Calu3 (cell line): ENCODE measurements around the gene COP1. TPM values are rescaled to one million over a fixed set of nuclear protein-coding genes. Genes with fewer than 3 reads are reported as not detected.

Experiments
- BruUV-seq: library from RNA; stranded (reverse); fragments of 400-500 nt; replicated peaks from 2 replicates; lab custom pipeline; 2021; lab: Mats Ljungman, UMichigan
- CTCF ChIA-PET: fragments of 300-600 bp; sonication (Branson Sonifier 250); formaldehyde crosslinking; loops from one replicate; lab custom pipeline; 2022; ENCODE audit warnings: antibody characterized with exemption; lab: Charles Lee
- DNase-seq: peaks from one replicate; pipeline ENCODE4 v3.0.0; 2022
- H3K27ac Mint-ChIP-seq: one replicate; pipeline ENCODE4 v1.8.0; 2022; ENCODE audit warnings: mixed read lengths; ENCODE audit not compliant: unreplicated experiment
- H3K27me3 Mint-ChIP-seq: one replicate; pipeline ENCODE4 v1.8.0; 2022; ENCODE audit warnings: mixed read lengths; ENCODE audit not compliant: unreplicated experiment
- H3K36me3 Mint-ChIP-seq: one replicate; pipeline ENCODE4 v1.8.0; 2022; ENCODE audit warnings: mild to moderate bottlenecking, moderate library complexity, mixed read lengths; ENCODE audit not compliant: insufficient read depth, unreplicated experiment
- H3K4me1 Mint-ChIP-seq: one replicate; pipeline ENCODE4 v1.8.0; 2022; ENCODE audit warnings: mild to moderate bottlenecking, low read depth, mixed read lengths; ENCODE audit not compliant: unreplicated experiment
- H3K4me3 Mint-ChIP-seq: one replicate; pipeline ENCODE4 v1.8.0; 2022; ENCODE audit warnings: mild to moderate bottlenecking, low read depth, moderate library complexity, mixed read lengths; ENCODE audit not compliant: unreplicated experiment
- H3K9me3 Mint-ChIP-seq: one replicate; pipeline ENCODE4 v1.8.0; 2022; ENCODE audit warnings: low read depth, mixed read lengths; ENCODE audit not compliant: unreplicated experiment
- CTCF ChIP-seq: fragments of 200-600 bp; IDR thresholded peaks from one replicate; pipeline ENCODE4 v1.8.0; 2022; ENCODE audit warnings: antibody characterized with exemption; ENCODE audit not compliant: unreplicated experiment
- intact Hi-C: fragments of 100-400 bp; cut with micrococcal nuclease; formaldehyde crosslinking; loops from one replicate; pipeline ENCODE4 v1.10.0; 2022; ENCODE audit not compliant: unreplicated experiment
- total RNA-seq: library from RNA; stranded (reverse); gene quantifications from 2 replicates; pipeline ENCODE4 v1.2.3, GENCODE V29; 2022

Gene COP1
- total RNA-seq, 1 experiment from 2014 or later = 45.5 TPM

GRCh38 chr1:176177764-176178163 is 29.3 kb downstream of the COP1 start:
- H3K27ac Mint-ChIP-seq = no peak overlapping the region
- H3K4me3 Mint-ChIP-seq = no peak overlapping the region
- no peaks in the 10 kb centered on the region for H3K4me1 Mint-ChIP-seq
- peaks cover 10% of the 10 kb centered on the region for H3K36me3 Mint-ChIP-seq
- no peak for DNase-seq
- no TSS peak for BruUV-seq
- intact Hi-C loops = no loop called here
- TF ChIP-seq CTCF = no peak
- H3K27me3 Mint-ChIP-seq = no peaks in the 10 kb centered on the region
- CTCF ChIA-PET = no interaction called here
- H3K9me3 Mint-ChIP-seq = no peaks in the 10 kb centered on the region

- TF ChIP-seq CTCF = no peak
- no TSS peak for BruUV-seq
- Mint-ChIP-seq H3K27ac (no peak overlapping the region), H3K27me3 (no peaks in the 10 kb centered on the region), H3K4me3 (no peak overlapping the region), H3K36me3 (peaks cover 15% of the 10 kb centered on the region), H3K9me3 (no peaks in the 10 kb centered on the region), H3K4me1 (no peaks in the 10 kb centered on the region)
- intact Hi-C loops = no loop called here
- CTCF ChIA-PET = no interaction called here
- DNase-seq = no peak
Observed at GRCh38 chr1:176174108-176174507, 33.0 kb downstream of the COP1 start.

- no peak for DNase-seq
- H3K27ac Mint-ChIP-seq = no peak overlapping the region
- BruUV-seq = no TSS peak
- no peaks in the 10 kb centered on the region for H3K27me3 Mint-ChIP-seq
- H3K9me3 Mint-ChIP-seq = no peaks in the 10 kb centered on the region
- H3K36me3 Mint-ChIP-seq = peaks cover 6% of the 10 kb centered on the region
- H3K4me3 Mint-ChIP-seq = no peak overlapping the region
- CTCF ChIA-PET = no interaction called here
- H3K4me1 Mint-ChIP-seq = no peaks in the 10 kb centered on the region
- intact Hi-C loops = no loop called here
- no peak for TF ChIP-seq CTCF
Observed at GRCh38 chr1:176172215-176172614, 34.9 kb downstream of the COP1 start.

DNA sequence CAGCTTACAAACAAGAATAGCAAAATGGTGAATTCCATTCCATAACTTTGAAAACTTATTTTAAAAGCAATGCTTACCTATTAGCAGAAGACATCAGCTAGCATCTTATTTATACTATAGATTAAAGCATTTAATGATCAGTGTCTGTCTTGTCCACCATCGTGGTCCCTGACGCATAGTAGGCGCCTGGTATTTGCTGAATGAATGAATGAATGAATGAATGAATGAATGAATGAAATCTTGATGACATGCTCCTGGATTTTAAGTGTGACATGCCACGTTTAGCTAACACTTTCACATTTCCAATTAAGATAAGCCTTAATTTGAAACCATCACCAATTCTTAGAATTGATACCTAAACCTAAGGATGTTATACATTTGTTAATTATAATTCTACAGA is 39.9 kb downstream of the COP1 start:
- H3K4me1 Mint-ChIP-seq = peaks cover 15% of the 10 kb centered on the region
- no peak overlapping the region for H3K27ac Mint-ChIP-seq
- no peaks in the 10 kb centered on the region for H3K9me3 Mint-ChIP-seq
- CTCF ChIA-PET = interaction anchor here (0.8 kb wide), 1 partner anchor 33 kb away, joined by 3 read pairs; no protein-coding TSS in a partner anchor
- no peak overlapping the region for H3K4me3 Mint-ChIP-seq
- no peaks in the 10 kb centered on the region for H3K27me3 Mint-ChIP-seq
- peaks cover 13% of the 10 kb centered on the region for H3K36me3 Mint-ChIP-seq
- no peak for TF ChIP-seq CTCF
- no TSS peak for BruUV-seq
- no peak for DNase-seq
- intact Hi-C loops = no loop called here
